Activated T-cell treated with anti-CD3 and anti-CD28 coated beads for 1 hour (primary cell): ENCODE measurements around the gene LCN10.

Source experiments
- DNase-seq: peaks from one replicate; pipeline ENCODE4 v3.0.0-alpha.2; 2020; ENCODE audit warnings: low read depth

Gene LCN10

GRCh38 chr9:136700304-136700703, 42.4 kb downstream of the LCN10 start:
- DNase-seq: no peak

GRCh38 chr9:136698635-136699246, 44.0 kb downstream of the LCN10 start:
- DNase-seq: no peak

- no peak for DNase-seq
Measured at GRCh38 chr9:136697821-136698526, 44.8 kb downstream of the LCN10 start.

GRCh38 chr9:136697146-136697820, 45.5 kb downstream of the LCN10 start:
- no peak for DNase-seq

GRCh38 chr9:136696502-136696901, 46.2 kb downstream of the LCN10 start:
- DNase-seq: no peak

- DNase-seq: no peak
Measured at GRCh38 chr9:136695955-136696354, 46.8 kb downstream of the LCN10 start.

GRCh38 chr9:136695435-136695895, 47.3 kb downstream of the LCN10 start:
- no peak for DNase-seq

GRCh38 chr9:136694872-136695247, 47.9 kb downstream of the LCN10 start:
- no peak for DNase-seq

- DNase-seq: no peak
Measured at GRCh38 chr9:136694163-136694871, 48.4 kb downstream of the LCN10 start.

GRCh38 chr9:136693490-136694162, 49.1 kb downstream of the LCN10 start:
- DNase-seq: no peak

GRCh38 chr9:136693135-136693489, 49.6 kb downstream of the LCN10 start:
- no peak for DNase-seq

GRCh38 chr9:136692185-136693134, 50.3 kb downstream of the LCN10 start:
- no peak for DNase-seq

- DNase-seq: no peak
Measured at GRCh38 chr9:136691316-136692184, 51.2 kb downstream of the LCN10 start.

GRCh38 chr9:136690806-136691261, 51.9 kb downstream of the LCN10 start:
- DNase-seq: no peak

GRCh38 chr9:136690104-136690805, 52.5 kb downstream of the LCN10 start:
- no peak for DNase-seq

- DNase-seq: no peak
Measured at GRCh38 chr9:136689108-136689460, 53.7 kb downstream of the LCN10 start.

- DNase-seq: no peak
Measured at GRCh38 chr9:136688274-136689107, 54.2 kb downstream of the LCN10 start.
